Psoas muscle (tissue), 8 donors: Measurements from ENCODE around the gene CCDC137. TPM values are rescaled to one million over a fixed set of nuclear protein-coding genes. Genes with fewer than 3 reads are reported as not detected.

Source experiments
- ATAC-seq, 4 donors: fragments of 200-7000 bp; cut with Tn5 transposase; one replicate each; pipeline ENCODE4 v1.9.1; 2020; ENCODE audit warnings: moderate library complexity in 3 of 4, mild to moderate bottlenecking in 2 of 4
- DNase-seq, 2 donors: peaks; one replicate each; pipeline ENCODE4 v3.0.0-alpha.2; 2020
- H3K27ac ChIP-seq: fragments of 200-600 bp; one replicate; pipeline ENCODE4 v1.8.0; 2022
- H3K27me3 ChIP-seq, 3 donors: fragments of 200-600 bp in 1 of 3; one replicate each; pipeline versions ENCODE4 v1.6.1 to v1.8.0; 2013 to 2022; ENCODE audit warnings: low read length in 2 of 3, mild to moderate bottlenecking in 2 of 3, moderate library complexity in 1 of 3; ENCODE audit not compliant: insufficient read depth in 3 of 3
- H3K36me3 ChIP-seq, 2 donors: fragments of 200-600 bp in 1 of 2; one replicate each; pipeline versions ENCODE4 v1.6.1 to v1.8.0; 2013 to 2022; ENCODE audit warnings: low read depth in 1 of 2, mild to moderate bottlenecking in 1 of 2, moderate library complexity in 1 of 2; ENCODE audit not compliant: insufficient read depth in 1 of 2
- H3K4me1 ChIP-seq: fragments of 200-600 bp; one replicate; pipeline ENCODE4 v1.8.0; 2022
- H3K4me3 ChIP-seq: fragments of 200-600 bp; one replicate; pipeline ENCODE4 v1.8.0; 2022; ENCODE audit warnings: mild to moderate bottlenecking
- H3K9me3 ChIP-seq: fragments of 200-600 bp; one replicate; pipeline ENCODE4 v1.8.0; 2022
- WGBS, 3 donors: extraction: QIAGEN DNeasy Blood & Tissue Kit; methylation state at CpG; one replicate each; pipeline versions ENCODE4 v1.1.6 to v1.1.7; 2013; 5-methylcytosine and 5-hydroxymethylcytosine counted together
- intact Hi-C, 2 donors: fragments of 100-400 bp; cut with DNase I; formaldehyde crosslinking; loops; one replicate each; pipeline versions ENCODE4 v1.11.0 to v1.14.2; 2022
- polyA plus RNA-seq, 3 donors: library from polyadenylated mRNA; stranded (reverse); fragments of 200-250 nt; gene quantifications; one replicate each; pipeline ENCODE4 v1.2.3, GENCODE V29; 2013
- total RNA-seq, 4 donors: library from RNA; stranded (reverse); fragmentation: NEBNext Ultra II Directional in 2 of 4; extraction: Animal tissue kit (Norgen Biotek cat#: 25700) in 2 of 4; gene quantifications; one replicate each; pipeline versions ENCODE4 v1.2.1 to v1.2.4, GENCODE V29; 2021 to 2023
- TF ChIP-seq, protein P1 (sequence below): fragments of 200-600 bp; IDR thresholded peaks from one replicate; pipeline ENCODE4 v1.8.0; 2022; ENCODE audit warnings: antibody characterized with exemption
- donor health status: healthy with polysubstance abuse.
- donor health status: DM: no; HTN: no; CAD: no; lungs with moderate emphysema.
- donor health status: Bipolar disorder and iron deficiency.
- donor health status: healthy.
- donor health status: DM: yes; HTN: yes; CAD: no.
- donor health status: DM: no; HTN: no; CAD: no.
- donor health status: DM: no; HTN: no; CAD: no.
- donor health status: DM: yes; HTN: yes; CAD: no.

Gene CCDC137
- total and polyA plus RNA-seq, 7 donors = 4.8 to 47.4 (median 11.3) TPM

DNA sequence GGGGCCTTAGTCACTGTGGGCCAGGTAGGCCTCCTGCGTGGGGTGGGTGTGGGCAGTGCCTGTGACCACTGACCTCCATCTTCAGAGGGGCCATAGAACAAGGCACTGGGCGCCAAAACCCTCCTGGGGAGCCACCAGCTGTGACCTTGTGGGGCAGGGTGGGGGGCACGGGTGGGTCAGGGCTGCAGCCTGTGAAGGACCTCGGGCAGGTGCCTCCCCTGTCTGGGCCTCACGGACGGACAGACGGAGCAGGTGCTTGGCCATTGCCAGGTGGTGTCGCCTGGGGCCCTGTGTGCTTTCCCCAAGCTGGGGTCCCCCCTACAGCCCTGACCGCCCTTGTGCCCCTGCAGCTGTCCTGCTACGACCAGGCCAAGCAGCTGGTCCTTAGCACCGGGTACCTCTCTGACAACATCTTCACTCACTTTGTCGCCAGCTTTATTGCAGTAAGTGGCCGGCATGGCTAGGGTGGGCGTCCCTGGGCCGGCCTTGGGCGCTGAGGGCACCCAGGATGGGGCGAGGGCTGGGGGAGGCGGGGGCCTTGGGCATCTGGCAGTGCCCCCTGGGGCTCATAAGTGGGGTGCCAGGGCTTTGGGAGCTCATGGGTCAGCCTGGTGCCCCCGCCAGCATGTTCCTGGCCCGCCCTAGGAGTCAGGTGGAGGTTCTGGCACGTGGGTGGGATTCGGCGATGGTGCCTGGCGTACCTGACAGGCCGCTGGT, 50.7 kb downstream of the CCDC137 start:
- H3K27ac ChIP-seq = no peak overlapping the region
- TF ChIP-seq, protein P1, sequence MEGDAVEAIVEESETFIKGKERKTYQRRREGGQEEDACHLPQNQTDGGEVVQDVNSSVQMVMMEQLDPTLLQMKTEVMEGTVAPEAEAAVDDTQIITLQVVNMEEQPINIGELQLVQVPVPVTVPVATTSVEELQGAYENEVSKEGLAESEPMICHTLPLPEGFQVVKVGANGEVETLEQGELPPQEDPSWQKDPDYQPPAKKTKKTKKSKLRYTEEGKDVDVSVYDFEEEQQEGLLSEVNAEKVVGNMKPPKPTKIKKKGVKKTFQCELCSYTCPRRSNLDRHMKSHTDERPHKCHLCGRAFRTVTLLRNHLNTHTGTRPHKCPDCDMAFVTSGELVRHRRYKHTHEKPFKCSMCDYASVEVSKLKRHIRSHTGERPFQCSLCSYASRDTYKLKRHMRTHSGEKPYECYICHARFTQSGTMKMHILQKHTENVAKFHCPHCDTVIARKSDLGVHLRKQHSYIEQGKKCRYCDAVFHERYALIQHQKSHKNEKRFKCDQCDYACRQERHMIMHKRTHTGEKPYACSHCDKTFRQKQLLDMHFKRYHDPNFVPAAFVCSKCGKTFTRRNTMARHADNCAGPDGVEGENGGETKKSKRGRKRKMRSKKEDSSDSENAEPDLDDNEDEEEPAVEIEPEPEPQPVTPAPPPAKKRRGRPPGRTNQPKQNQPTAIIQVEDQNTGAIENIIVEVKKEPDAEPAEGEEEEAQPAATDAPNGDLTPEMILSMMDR = no peak
- WGBS, 3 donors = 89 to 94% (median 90%) methylated on average over 25 of the region's 25 CpGs
- no peaks in the 10 kb centered on the region for H3K36me3 ChIP-seq
- ATAC-seq (no peak), DNase-seq (no peak)
- H3K27me3 ChIP-seq = no peaks in the 10 kb centered on the region
- H3K4me1 ChIP-seq = peaks cover 15% of the 10 kb centered on the region
- H3K4me3 ChIP-seq = no peak overlapping the region
- intact Hi-C loops = no loop called here
- H3K9me3 ChIP-seq = no peaks in the 10 kb centered on the region

DNA sequence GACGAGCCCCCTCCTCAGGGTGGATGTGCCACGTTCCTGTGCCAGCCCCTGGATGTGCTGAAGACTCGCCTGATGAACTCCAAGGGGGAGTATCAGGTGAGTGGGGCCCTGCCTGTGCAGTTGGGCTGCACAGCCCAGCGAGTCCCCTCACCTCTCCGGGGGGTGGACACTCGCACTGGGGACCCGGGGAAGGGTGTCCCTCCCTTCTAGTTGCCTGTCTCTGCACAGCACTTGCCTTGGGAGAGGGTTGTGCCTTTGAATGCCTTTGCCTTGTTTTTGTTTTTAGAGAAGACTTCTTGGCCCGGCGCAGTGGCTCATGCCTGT, 51.2 kb downstream of the CCDC137 start:
- intact Hi-C loops = no loop called here
- Histone ChIP-seq H3K27ac (no peak overlapping the region), H3K4me3 (no peak overlapping the region), H3K9me3 (no peaks in the 10 kb centered on the region), H3K4me1 (peaks cover 19% of the 10 kb centered on the region), H3K36me3 (no peaks in the 10 kb centered on the region), H3K27me3 (no peaks in the 10 kb centered on the region)
- 89 to 96% (median 95%) methylated on average over 9 of the region's 9 CpGs for WGBS, 3 donors
- ATAC-seq (no peak), DNase-seq (no peak)
- TF ChIP-seq, protein P1 = no peak

DNA sequence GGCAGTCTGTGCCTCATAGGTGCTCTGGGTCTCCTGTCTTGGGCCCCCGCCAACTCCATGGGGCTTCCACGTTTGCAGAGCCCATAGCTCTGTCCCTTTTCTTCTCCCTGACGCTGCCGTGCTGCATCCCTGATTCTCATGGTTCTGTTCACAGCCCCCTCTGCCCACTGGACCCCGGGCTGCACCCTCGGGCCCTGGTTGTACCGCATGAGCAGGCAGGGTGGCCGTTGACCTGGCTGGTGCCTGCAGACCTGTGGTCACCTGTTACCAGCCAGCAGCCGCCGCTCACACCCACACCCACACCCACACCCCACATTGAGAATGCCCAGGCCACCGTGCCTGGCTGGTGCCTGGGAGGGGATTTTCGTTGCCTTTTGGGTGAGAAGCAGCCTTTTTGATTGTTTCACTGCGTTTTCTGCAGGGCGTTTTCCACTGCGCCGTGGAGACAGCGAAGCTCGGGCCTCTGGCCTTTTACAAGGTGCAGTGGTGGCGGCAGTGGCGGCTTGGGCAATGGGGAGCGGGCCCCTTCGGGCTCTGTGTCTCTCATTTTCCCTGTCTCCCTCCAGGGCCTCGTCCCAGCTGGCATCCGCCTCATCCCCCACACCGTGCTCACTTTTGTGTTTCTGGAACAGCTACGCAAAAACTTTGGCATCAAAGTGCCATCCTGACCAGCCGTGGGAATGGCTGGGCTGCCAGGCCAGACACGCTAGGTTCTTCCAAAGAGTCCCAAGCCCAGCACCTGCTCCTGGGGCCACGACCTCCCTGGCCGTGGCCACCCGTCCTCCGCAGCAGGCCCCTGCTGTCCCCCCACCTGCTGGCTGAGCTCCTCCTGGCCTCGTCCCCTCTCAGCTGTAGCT, 53.1 kb downstream of the CCDC137 start:
- Histone ChIP-seq H3K4me3 (no peak overlapping the region), H3K4me1 (peaks cover 17% of the 10 kb centered on the region), H3K27me3 (peaks cover 0 to 6% (median 2%) of the 10 kb centered on the region in 3 donors), H3K9me3 (no peaks in the 10 kb centered on the region), H3K27ac (no peak overlapping the region), H3K36me3 (no peaks in the 10 kb centered on the region)
- 61 to 80% (median 67%) methylated on average over 32 of the region's 33 CpGs for WGBS, 3 donors
- intact Hi-C loops = no loop called here
- DNase-seq (no peak), ATAC-seq (no peak)
- TF ChIP-seq, protein P1 = no peak

DNA sequence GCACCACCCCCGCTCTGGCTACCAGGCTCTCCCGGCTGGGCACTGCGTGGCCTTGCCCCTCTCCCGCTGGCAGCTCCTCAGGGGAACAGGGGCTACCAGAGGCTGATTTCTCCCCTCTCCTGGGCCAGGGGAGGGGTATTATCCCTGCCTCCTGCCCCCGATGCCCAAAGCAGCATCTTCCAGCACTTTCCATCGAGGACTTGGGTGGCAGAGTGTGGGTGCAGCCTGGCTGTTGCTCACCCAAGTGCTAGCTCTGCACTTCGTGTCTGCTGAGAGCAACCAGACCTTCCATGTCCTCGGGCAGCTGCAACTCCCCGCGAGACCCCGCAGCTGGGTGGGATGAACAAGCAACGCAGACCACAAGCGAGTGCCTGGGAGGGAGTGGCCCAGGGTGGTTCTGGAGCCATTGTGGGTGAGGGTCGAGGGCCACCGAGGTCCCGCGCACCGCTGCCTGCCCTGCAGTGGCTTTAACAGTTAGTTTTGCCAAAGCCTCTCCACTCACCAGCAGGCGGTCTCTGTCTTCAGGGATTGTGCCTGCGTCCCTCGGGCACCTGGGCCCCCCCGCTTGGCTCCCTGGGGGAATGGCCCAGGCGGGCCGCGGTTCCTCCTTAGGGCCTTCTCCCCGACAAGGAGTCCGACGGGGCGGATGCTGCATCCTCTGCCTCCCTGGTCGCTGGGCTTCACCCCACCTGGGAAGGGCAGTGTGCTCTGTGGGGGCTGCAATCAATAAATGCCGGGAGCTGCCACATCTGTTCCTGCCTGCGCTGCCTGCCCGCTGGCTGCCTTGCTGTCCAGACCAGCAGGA, 53.9 kb downstream of the CCDC137 start:
- TF ChIP-seq, protein P1 = no peak
- intact Hi-C loops = no loop called here
- peaks cover 0 to 6% (median 2%) of the 10 kb centered on the region in 3 donors for H3K27me3 ChIP-seq
- no peaks in the 10 kb centered on the region for H3K9me3 ChIP-seq
- H3K4me3 ChIP-seq = no peak overlapping the region
- DNase-seq (no peak), ATAC-seq (no peak)
- whole genome bisulfite sequencing, 3 donors = 63 to 75% (median 69%) methylated on average over 32 to 33 of the region's 33 CpGs
- no peaks in the 10 kb centered on the region for H3K36me3 ChIP-seq
- no peak overlapping the region for H3K27ac ChIP-seq
- peaks cover 17% of the 10 kb centered on the region for H3K4me1 ChIP-seq
